HG03469 (cell line): ENCODE data around the gene GUCA2B.

Experiments
- ATAC-seq: cut with Tn5 transposase; IDR thresholded peaks from one replicate; pipeline ENCODE4 v1.9.1; 2021; ENCODE audit warnings: mild to moderate bottlenecking, moderate library complexity, moderate number of reproducible peaks; ENCODE audit not compliant: unreplicated experiment

Gene GUCA2B

DNA sequence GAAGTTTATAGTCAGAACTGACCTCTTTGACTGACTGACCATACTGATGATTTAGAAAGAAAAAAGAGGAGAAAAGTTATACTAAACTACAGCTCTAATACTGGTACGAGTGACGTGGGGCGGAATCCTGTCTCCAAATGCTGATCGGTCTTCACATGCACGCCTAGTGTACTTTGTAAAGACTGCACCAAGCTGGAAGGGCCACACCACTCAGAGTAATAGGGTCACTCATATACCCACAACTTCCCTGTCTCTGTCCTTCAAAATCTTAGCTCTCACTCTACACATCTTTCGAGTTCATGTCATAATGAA lies 30.7 kb downstream of the GUCA2B start:
- no peak for ATAC-seq

DNA sequence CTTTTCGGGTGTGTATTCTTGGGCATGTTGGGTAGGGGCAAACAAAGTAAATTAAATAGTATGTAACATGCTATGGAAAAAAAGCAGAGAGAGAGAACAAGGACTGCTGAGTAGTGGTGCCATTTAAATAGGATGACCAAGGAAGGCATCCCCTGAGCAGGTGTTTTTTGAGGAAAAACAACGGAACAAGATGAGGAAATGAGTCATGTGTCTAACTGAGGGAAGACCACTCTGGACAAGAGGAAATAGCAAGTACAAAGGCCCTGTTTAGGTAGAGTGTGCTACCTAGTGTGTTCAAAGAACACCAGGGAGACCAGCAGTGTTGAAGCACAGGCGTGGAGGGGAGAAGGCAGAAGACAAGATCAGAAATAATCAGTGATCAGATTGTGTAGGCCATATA lies 31.4 kb downstream of the GUCA2B start:
- no peak for ATAC-seq

DNA sequence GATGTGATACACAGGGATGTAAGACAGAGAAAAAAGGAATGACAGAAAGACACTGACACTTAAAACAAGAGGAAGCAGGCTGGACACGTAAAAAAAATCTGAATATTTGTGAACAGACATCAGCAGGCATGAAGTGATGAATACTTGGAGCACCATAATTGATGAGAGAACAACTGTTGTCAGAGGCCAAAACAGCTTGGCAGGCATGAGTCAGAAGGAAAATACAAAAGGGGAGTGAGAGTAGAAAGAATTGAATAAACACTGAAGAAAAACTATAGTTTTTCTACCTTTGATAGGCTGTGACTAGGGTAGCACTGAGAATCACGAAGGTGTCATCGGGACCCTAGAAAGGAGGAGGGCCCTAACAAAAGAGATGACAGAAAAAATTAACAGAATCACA lies 32.9 kb downstream of the GUCA2B start:
- ATAC-seq = no peak

DNA sequence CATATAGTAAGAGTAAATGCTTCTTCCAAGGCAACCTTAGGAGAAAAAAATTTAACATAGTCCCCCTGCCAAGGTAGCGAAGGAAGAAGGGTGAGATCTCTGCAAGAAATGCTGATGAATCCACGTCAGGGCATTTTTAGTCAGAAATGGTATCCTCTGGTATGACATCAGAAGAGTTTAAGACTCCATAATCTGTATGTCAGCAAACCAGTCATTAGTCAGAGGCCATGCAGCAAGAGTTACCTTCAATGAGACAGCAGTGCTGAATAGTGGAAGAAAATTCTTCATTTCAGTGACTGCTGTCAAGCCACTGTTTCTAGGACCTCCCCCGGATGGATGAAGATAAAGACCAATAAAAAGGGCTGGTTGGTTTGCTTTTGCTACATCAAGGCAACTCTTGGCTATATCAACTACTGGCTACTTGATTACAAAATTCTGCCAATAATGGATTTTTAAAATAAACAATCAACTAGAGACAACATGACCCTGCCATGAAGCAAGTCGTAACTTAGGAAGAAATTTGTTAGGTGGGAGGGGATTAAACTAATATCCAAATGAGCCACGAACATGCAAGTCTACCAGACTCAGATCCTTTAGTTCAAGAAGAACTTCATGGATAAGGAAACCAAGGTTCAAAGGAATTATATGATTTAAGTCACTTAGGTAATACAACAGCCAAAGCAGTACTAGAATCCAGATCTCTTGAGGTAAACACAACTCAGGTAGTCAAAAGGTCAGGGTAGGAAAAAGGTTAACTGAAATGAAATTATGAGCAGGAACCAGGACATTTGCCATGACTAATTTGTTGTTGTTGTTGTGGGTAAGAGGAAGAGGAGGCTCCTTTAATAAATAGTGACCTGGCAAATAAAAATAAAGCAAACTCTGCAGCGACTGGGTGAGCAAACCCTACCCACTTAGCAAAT lies 37.0 kb downstream of the GUCA2B start:
- ATAC-seq = no peak

DNA sequence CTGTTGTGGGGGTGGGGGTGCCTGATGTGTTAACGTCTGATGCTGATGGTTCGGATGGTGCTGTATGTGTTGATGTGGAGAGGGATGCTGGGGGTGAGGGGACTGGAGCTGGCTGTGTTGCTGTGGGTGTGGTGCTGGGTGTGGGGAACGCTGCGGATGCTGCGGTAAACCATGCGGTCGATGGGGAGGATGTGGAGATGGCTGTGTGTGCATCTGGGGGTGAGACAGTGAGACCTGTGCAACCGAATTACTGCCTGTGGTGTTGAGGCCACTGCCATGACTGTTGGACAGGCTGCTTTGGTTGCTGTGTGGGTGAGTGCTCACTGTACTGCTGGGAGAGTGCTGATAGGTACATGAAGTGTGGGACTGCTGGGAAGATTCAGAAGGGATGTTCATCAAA lies 38.1 kb downstream of the GUCA2B start:
- no peak for ATAC-seq

DNA sequence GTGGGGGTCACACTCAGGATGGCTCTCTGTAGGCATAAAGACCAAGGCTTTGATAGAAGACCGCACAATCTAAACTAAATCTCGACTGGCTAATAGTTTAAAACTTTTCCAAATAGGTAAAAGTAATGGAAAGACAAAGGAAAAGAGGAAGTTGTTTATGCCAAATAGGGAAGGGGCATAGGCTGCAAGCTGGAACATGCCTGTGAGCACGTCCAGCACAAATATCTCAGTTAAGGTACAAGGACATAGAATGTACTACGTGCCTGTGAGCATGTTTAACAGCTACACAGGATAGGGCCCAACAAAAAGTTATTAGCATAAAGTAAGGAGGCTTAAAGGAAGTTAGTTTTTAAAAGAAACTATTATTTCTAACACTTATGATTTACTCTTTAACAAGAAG lies 38.9 kb downstream of the GUCA2B start:
- no peak for ATAC-seq

DNA sequence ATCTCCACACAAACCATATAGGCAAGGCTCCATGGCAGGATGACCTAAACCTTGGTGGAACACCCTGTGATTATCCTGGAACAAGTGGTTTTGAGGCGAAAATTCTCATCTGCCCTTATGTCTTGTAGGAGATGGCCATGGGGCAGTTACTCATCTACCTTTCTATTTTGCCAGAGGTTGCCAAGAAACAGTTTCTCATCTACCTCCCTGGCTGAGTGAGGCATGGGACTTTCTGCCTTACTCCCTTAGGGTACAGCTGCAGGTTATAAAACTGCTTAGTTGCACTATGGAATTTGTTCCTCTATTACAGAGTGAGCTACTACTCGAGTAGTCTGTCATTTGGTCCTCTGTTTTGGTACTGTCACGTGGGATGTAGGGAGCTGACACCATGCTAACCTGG lies 42.6 kb downstream of the GUCA2B start:
- ATAC-seq = no peak

DNA sequence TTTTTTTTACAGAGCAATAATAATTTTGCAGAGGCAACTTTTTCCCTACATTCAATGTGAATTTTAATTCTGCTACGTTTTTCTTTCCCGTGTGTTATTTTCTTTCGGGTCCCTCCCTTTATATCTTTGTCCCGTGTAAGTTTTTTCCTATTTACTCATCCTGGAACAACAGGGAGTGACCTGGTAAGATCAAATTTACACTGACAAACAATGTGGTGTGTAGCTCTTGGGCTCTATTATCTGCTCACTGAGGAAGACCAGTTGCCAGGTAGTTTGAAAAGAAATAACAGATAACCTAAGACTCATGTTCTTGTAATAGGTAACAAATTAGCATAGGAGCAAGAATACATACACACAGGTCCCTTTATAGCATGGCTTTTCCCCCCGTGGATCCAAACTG lies 45.0 kb downstream of the GUCA2B start:
- no peak for ATAC-seq

DNA sequence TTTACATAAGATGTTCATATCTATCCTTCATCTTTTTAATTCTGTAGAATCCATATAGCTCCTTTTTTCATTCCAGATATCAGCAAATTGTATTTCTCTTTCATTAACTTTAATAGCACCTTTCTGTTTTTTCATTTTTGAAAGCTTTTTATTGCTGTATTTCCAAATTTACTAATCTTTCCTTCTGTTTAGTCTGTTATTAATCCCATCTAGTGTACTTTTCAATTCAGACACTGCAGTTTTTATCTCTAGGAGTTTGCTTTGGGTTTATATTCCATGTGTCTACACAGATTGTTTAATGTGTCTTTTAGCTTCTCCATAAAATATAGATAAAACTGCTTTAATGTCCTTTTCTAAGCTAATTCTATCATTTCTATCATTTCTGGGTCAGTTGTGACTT lies 48.8 kb downstream of the GUCA2B start:
- ATAC-seq = no peak
